C1 segment of cervical spinal cord (tissue), 14 donors: ENCODE measurements around the gene DNAAF2.

Experiments
- DNase-seq, 14 donors: peaks; one replicate each; lab custom pipeline; 2025; lab: John Stamatoyannopoulos, UW

Gene DNAAF2

DNA sequence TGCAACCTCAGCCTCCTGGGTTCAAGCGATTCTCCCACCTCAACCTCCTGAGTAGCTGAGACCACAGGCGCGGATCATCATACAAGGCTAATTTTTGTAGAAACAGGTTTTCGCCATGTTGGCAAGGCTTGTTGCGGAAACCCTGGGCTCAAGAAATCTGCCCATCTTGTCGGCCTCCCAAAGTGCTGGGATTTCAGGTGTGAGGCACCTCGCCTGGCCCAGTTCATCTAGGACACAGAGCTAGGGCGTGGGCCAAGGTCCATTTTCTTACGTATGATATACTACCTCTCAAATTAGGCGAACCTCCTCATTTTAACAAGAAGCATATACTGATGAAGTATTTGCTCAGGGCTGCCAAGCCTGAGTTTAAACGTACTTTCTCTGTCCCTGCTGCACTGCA is 51.0 kb downstream of the DNAAF2 start:
- peak in 1 of 14 donors; percentile 1 for DNase-seq

DNA sequence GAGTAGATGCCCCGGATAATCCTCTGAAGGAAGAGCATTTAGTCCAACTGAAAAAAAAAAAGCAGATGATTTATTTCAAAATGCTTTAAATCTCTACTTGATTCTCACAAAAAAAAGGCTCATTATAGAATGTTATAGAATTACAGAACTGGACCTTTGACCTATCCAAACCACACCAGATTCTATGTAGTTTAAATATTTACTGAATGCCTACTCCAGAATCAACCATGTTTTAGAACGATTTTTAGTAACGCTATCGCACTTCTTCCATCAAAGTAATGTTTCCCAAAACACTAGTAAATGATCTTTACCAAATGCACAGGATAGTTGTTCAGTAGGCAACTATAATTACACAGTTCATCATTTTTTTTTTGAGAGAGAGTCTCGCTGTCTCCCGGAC is 51.4 kb downstream of the DNAAF2 start:
- no peak for DNase-seq

GRCh38 chr14:49582113-49582977 is 52.7 kb downstream of the DNAAF2 start:
- no peak for DNase-seq

GRCh38 chr14:49581209-49582112 is 53.6 kb downstream of the DNAAF2 start:
- DNase-seq, result no peak

DNA sequence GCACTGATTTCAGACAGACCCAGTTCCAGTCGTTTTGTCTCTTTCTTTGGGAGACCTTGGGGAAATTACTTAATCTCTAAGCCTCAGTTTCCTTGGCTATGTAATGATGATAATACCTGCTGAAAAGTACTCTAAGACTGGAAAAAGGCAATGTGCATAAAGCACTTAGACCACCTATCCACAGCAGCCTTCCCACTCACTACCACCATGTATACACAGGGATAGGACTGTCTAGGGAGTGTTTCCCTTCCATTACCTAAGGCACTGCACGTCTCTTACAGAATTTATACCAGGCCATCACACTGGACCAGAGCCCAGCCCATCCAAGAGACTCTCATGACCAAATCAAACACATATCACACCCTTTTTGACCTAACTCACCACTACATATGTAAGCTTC is 55.2 kb downstream of the DNAAF2 start:
- DNase-seq, result no peak

- DNase-seq, result no peak
Observed at GRCh38 chr14:49578141-49578540, 56.9 kb downstream of the DNAAF2 start.
